IPS-18a (cell line): ENCODE measurements around the gene IQSEC3.

Experiments used
- H3K27ac ChIP-seq: one replicate; pipeline ENCODE4 v1.5.1; 2013; ENCODE audit warnings: low read length
- H3K27me3 ChIP-seq: one replicate; pipeline ENCODE4 v1.6.1; 2013; ENCODE audit warnings: mild to moderate bottlenecking, low read length; ENCODE audit not compliant: control insufficient read depth, insufficient read depth
- H3K36me3 ChIP-seq: one replicate; pipeline ENCODE4 v1.6.1; 2013; ENCODE audit warnings: low read depth, low read length; ENCODE audit not compliant: control insufficient read depth
- H3K4me1 ChIP-seq: one replicate; pipeline ENCODE4 v1.6.1; 2013; ENCODE audit warnings: low read depth, low read length; ENCODE audit not compliant: control insufficient read depth
- H3K4me3 ChIP-seq: one replicate; pipeline ENCODE4 v1.5.1; 2013; ENCODE audit warnings: low read length
- H3K9ac ChIP-seq: one replicate; pipeline ENCODE4 v1.6.1; 2013; ENCODE audit warnings: mild to moderate bottlenecking, low read length, moderate library complexity
- H3K9me3 ChIP-seq: one replicate; pipeline ENCODE4 v1.6.1; 2013; ENCODE audit warnings: low read depth, low read length; ENCODE audit not compliant: control insufficient read depth

IQSEC3 gene

GRCh38 chr12:89653-90052 is 23.1 kb downstream of the IQSEC3 start:
- Histone ChIP-seq H3K9me3 (no peaks in the 10 kb centered on the region), H3K27ac (no peak overlapping the region), H3K27me3 (no peaks in the 10 kb centered on the region), H3K36me3 (no peaks in the 10 kb centered on the region), H3K4me1 (no peaks in the 10 kb centered on the region), H3K9ac (no peak overlapping the region), H3K4me3 (no peak overlapping the region)

GRCh38 chr12:91213-91612 is 24.6 kb downstream of the IQSEC3 start:
- no peaks in the 10 kb centered on the region for H3K27me3 ChIP-seq
- no peak overlapping the region for H3K27ac ChIP-seq
- H3K36me3 ChIP-seq, result no peaks in the 10 kb centered on the region
- H3K4me3 ChIP-seq, result no peak overlapping the region
- no peak overlapping the region for H3K9ac ChIP-seq
- H3K4me1 ChIP-seq, result no peaks in the 10 kb centered on the region
- no peaks in the 10 kb centered on the region for H3K9me3 ChIP-seq

GRCh38 chr12:93266-94005 is 26.9 kb downstream of the IQSEC3 start:
- no peaks in the 10 kb centered on the region for H3K9me3 ChIP-seq
- no peak overlapping the region for H3K4me3 ChIP-seq

GRCh38 chr12:96543-96942 is 30.0 kb downstream of the IQSEC3 start:
- Histone ChIP-seq H3K9ac (no peak overlapping the region), H3K27ac (no peak overlapping the region), H3K4me3 (no peak overlapping the region), H3K9me3 (no peaks in the 10 kb centered on the region), H3K4me1 (peaks cover 11% of the 10 kb centered on the region), H3K27me3 (peaks cover 17% of the 10 kb centered on the region), H3K36me3 (no peaks in the 10 kb centered on the region)

More at GRCh38 chr12:93266-94005, 26.9 kb downstream of the IQSEC3 start:
- Histone ChIP-seq H3K36me3 (no peaks in the 10 kb centered on the region), H3K4me1 (no peaks in the 10 kb centered on the region), H3K27me3 (no peaks in the 10 kb centered on the region), H3K9ac (no peak overlapping the region), H3K27ac (no peak overlapping the region)

GRCh38 chr12:98924-99352 is 32.4 kb downstream of the IQSEC3 start:
- H3K27ac ChIP-seq, result no peak overlapping the region
- H3K9me3 ChIP-seq, result no peaks in the 10 kb centered on the region
- H3K27me3 ChIP-seq, result peaks cover 17% of the 10 kb centered on the region
- H3K9ac ChIP-seq, result no peak overlapping the region
- no peaks in the 10 kb centered on the region for H3K36me3 ChIP-seq
- H3K4me1 ChIP-seq, result peaks cover 22% of the 10 kb centered on the region
- H3K4me3 ChIP-seq, result peak overlapping the region; percentile 27

GRCh38 chr12:99605-100004 is 33.0 kb downstream of the IQSEC3 start:
- peaks cover 17% of the 10 kb centered on the region for H3K27me3 ChIP-seq
- H3K9me3 ChIP-seq, result no peaks in the 10 kb centered on the region

GRCh38 chr12:101969-102878 is 35.7 kb downstream of the IQSEC3 start:
- H3K4me3 ChIP-seq, result peak overlapping the region; percentile 46

More at GRCh38 chr12:99605-100004, 33.0 kb downstream of the IQSEC3 start:
- Histone ChIP-seq H3K36me3 (no peaks in the 10 kb centered on the region), H3K27ac (no peak overlapping the region), H3K4me3 (peak overlapping the region; percentile 27), H3K9ac (no peak overlapping the region), H3K4me1 (peaks cover 25% of the 10 kb centered on the region)

GRCh38 chr12:102879-103168 is 36.3 kb downstream of the IQSEC3 start:
- no peak overlapping the region for H3K9ac ChIP-seq
- peaks cover 17% of the 10 kb centered on the region for H3K27me3 ChIP-seq

More at GRCh38 chr12:101969-102878, 35.7 kb downstream of the IQSEC3 start:
- no peaks in the 10 kb centered on the region for H3K36me3 ChIP-seq
- H3K4me1 ChIP-seq, result peaks cover 25% of the 10 kb centered on the region
- no peak overlapping the region for H3K27ac ChIP-seq
- peaks cover 17% of the 10 kb centered on the region for H3K27me3 ChIP-seq
- H3K9me3 ChIP-seq, result no peaks in the 10 kb centered on the region
- no peak overlapping the region for H3K9ac ChIP-seq

GRCh38 chr12:103169-103981 is 36.8 kb downstream of the IQSEC3 start:
- Histone ChIP-seq H3K9ac (no peak overlapping the region), H3K4me3 (peak overlapping the region; percentile 46)

More at GRCh38 chr12:102879-103168, 36.3 kb downstream of the IQSEC3 start:
- Histone ChIP-seq H3K36me3 (no peaks in the 10 kb centered on the region), H3K9me3 (no peaks in the 10 kb centered on the region), H3K4me3 (peak overlapping the region; percentile 46), H3K27ac (no peak overlapping the region), H3K4me1 (peaks cover 25% of the 10 kb centered on the region)

GRCh38 chr12:104551-105081 is 38.0 kb downstream of the IQSEC3 start:
- no peaks in the 10 kb centered on the region for H3K36me3 ChIP-seq
- H3K4me1 ChIP-seq, result peaks cover 23% of the 10 kb centered on the region
- no peak overlapping the region for H3K4me3 ChIP-seq
- no peak overlapping the region for H3K9ac ChIP-seq
- no peak overlapping the region for H3K27ac ChIP-seq
- no peaks in the 10 kb centered on the region for H3K9me3 ChIP-seq
- peaks cover 11% of the 10 kb centered on the region for H3K27me3 ChIP-seq

More at GRCh38 chr12:103169-103981, 36.8 kb downstream of the IQSEC3 start:
- no peaks in the 10 kb centered on the region for H3K9me3 ChIP-seq
- no peak overlapping the region for H3K27ac ChIP-seq
- H3K4me1 ChIP-seq, result peaks cover 25% of the 10 kb centered on the region
- H3K36me3 ChIP-seq, result no peaks in the 10 kb centered on the region
- H3K27me3 ChIP-seq, result peaks cover 17% of the 10 kb centered on the region

- H3K9me3 ChIP-seq, result no peaks in the 10 kb centered on the region
- H3K4me3 ChIP-seq, result no peak overlapping the region
- H3K27me3 ChIP-seq, result peaks cover under 1% of the 10 kb centered on the region
- peaks cover 29% of the 10 kb centered on the region for H3K4me1 ChIP-seq
- H3K9ac ChIP-seq, result no peak overlapping the region
- H3K27ac ChIP-seq, result no peak overlapping the region
- H3K36me3 ChIP-seq, result no peaks in the 10 kb centered on the region
These were observed 39.1 kb downstream of the IQSEC3 start for GRCh38 chr12:105696-106095.
